Parathyroid adenoma (tissue), 2 donors: ENCODE results near the gene CACNA1A.

Experiments
- H2AFZ ChIP-seq: fragments of 300-600 bp; sonication (generic); one replicate; pipeline ENCODE4 v1.7.0; 2017; ENCODE audit warnings: antibody characterized with exemption, mild to moderate bottlenecking
- H3K27ac ChIP-seq: fragments of 300-600 bp; sonication (generic); one replicate; pipeline ENCODE4 v1.7.0; 2017
- H3K27me3 ChIP-seq: fragments of 300-600 bp; sonication (generic); one replicate; pipeline ENCODE4 v1.7.0; 2017; ENCODE audit warnings: low read length; ENCODE audit not compliant: control insufficient read depth, insufficient read depth
- H3K36me3 ChIP-seq: fragments of 300-600 bp; sonication (generic); one replicate; pipeline ENCODE4 v1.7.0; 2017; ENCODE audit warnings: low read length; ENCODE audit not compliant: control insufficient read depth, insufficient read depth
- H3K4me1 ChIP-seq: fragments of 300-600 bp; sonication (generic); one replicate; pipeline ENCODE4 v1.7.0; 2017; ENCODE audit warnings: control low read depth
- H3K4me2 ChIP-seq: fragments of 300-600 bp; sonication (generic); one replicate; pipeline ENCODE4 v1.7.0; 2017; ENCODE audit warnings: low read length
- H3K4me3 ChIP-seq: fragments of 300-600 bp; sonication (generic); one replicate; pipeline ENCODE4 v1.7.0; 2017; ENCODE audit warnings: low read depth, low read length
- H3K79me2 ChIP-seq: fragments of 300-600 bp; sonication (generic); one replicate; pipeline ENCODE4 v1.7.0; 2017; ENCODE audit warnings: control low read depth
- H3K9ac ChIP-seq: fragments of 300-600 bp; sonication (generic); one replicate; pipeline ENCODE4 v1.7.0; 2017; ENCODE audit warnings: mild to moderate bottlenecking
- H3K9me3 ChIP-seq: fragments of 300-600 bp; sonication (generic); one replicate; pipeline ENCODE4 v1.7.0; 2017; ENCODE audit warnings: low read length; ENCODE audit not compliant: control insufficient read depth
- CTCF ChIP-seq: fragments of 300-600 bp; sonication (generic); IDR thresholded peaks from one replicate; pipeline ENCODE4 v1.7.0; 2017; ENCODE audit warnings: antibody characterized with exemption, mild to moderate bottlenecking
- donor health status: primary hyperparathyroidism.

CACNA1A gene

GRCh38 chr19:13302526-13303270 lies 203.6 kb downstream of the CACNA1A start:
- no peaks in the 10 kb centered on the region for H3K27me3 ChIP-seq
- TF ChIP-seq CTCF = no peak
- H2AFZ ChIP-seq = no peak overlapping the region
- H3K9ac ChIP-seq = no peak overlapping the region
- no peak overlapping the region for H3K4me3 ChIP-seq
- no peak overlapping the region for H3K27ac ChIP-seq
- no peak overlapping the region for H3K4me2 ChIP-seq
- H3K9me3 ChIP-seq = no peaks in the 10 kb centered on the region
- H3K36me3 ChIP-seq = no peaks in the 10 kb centered on the region
- no peaks in the 10 kb centered on the region for H3K79me2 ChIP-seq
- no peaks in the 10 kb centered on the region for H3K4me1 ChIP-seq

- Histone ChIP-seq H3K4me1 (no peaks in the 10 kb centered on the region), H3K9ac (no peak overlapping the region), H3K4me2 (no peak overlapping the region), H3K9me3 (no peaks in the 10 kb centered on the region), H2AFZ (no peak overlapping the region), H3K4me3 (no peak overlapping the region), H3K79me2 (no peaks in the 10 kb centered on the region), H3K36me3 (no peaks in the 10 kb centered on the region), H3K27ac (no peak overlapping the region), H3K27me3 (no peaks in the 10 kb centered on the region)
- no peak for TF ChIP-seq CTCF
Measured at GRCh38 chr19:13301627-13302334, 204.5 kb downstream of the CACNA1A start.

- TF ChIP-seq CTCF = no peak
- no peaks in the 10 kb centered on the region for H3K27me3 ChIP-seq
- H3K36me3 ChIP-seq = no peaks in the 10 kb centered on the region
- no peak overlapping the region for H3K27ac ChIP-seq
- no peak overlapping the region for H3K4me3 ChIP-seq
- no peak overlapping the region for H3K4me2 ChIP-seq
- no peaks in the 10 kb centered on the region for H3K9me3 ChIP-seq
- H3K9ac ChIP-seq = no peak overlapping the region
- H2AFZ ChIP-seq = no peak overlapping the region
- no peaks in the 10 kb centered on the region for H3K4me1 ChIP-seq
- H3K79me2 ChIP-seq = no peaks in the 10 kb centered on the region
Measured at GRCh38 chr19:13300421-13301030, 205.8 kb downstream of the CACNA1A start.

GRCh38 chr19:13299838-13300237 lies 206.4 kb downstream of the CACNA1A start:
- H3K9me3 ChIP-seq = no peaks in the 10 kb centered on the region
- H3K9ac ChIP-seq = no peak overlapping the region
- no peak overlapping the region for H2AFZ ChIP-seq
- H3K27me3 ChIP-seq = no peaks in the 10 kb centered on the region
- no peaks in the 10 kb centered on the region for H3K36me3 ChIP-seq
- H3K4me1 ChIP-seq = no peaks in the 10 kb centered on the region
- no peaks in the 10 kb centered on the region for H3K79me2 ChIP-seq
- H3K27ac ChIP-seq = no peak overlapping the region
- TF ChIP-seq CTCF = no peak
- H3K4me2 ChIP-seq = no peak overlapping the region
- no peak overlapping the region for H3K4me3 ChIP-seq
